Skeletal muscle satellite cell (primary cell): ENCODE results near the gene SPATA9.

ENCODE experiments used
- H3K27me3 ChIP-seq: 2 replicates; pipeline ENCODE4 v1.7.0; 2013; ENCODE audit warnings: low read length; ENCODE audit not compliant: control insufficient read depth, insufficient read depth
- H3K36me3 ChIP-seq: 2 replicates; pipeline ENCODE4 v1.7.0; 2013; ENCODE audit warnings: mild to moderate bottlenecking, control low read depth, low read length; ENCODE audit not compliant: insufficient read depth
- H3K4me1 ChIP-seq: 2 replicates; pipeline ENCODE4 v1.7.0; 2013; ENCODE audit warnings: low read length; ENCODE audit not compliant: control insufficient read depth, insufficient read depth
- H3K4me2 ChIP-seq: 2 replicates; pipeline ENCODE4 v1.7.0; 2013; ENCODE audit warnings: mild to moderate bottlenecking, low read length
- H3K4me3 ChIP-seq: 2 replicates; pipeline ENCODE4 v1.7.0; 2013; ENCODE audit warnings: low read length
- H3K9ac ChIP-seq: 2 replicates; pipeline ENCODE4 v1.7.0; 2013; ENCODE audit warnings: mild to moderate bottlenecking, low read depth, low read length, moderate library complexity
- H3K9me3 ChIP-seq: replicated peaks from 2 replicates; pipeline ENCODE4 v1.7.0; 2013; ENCODE audit warnings: mild to moderate bottlenecking, control low read depth, low read length

Gene SPATA9

DNA sequence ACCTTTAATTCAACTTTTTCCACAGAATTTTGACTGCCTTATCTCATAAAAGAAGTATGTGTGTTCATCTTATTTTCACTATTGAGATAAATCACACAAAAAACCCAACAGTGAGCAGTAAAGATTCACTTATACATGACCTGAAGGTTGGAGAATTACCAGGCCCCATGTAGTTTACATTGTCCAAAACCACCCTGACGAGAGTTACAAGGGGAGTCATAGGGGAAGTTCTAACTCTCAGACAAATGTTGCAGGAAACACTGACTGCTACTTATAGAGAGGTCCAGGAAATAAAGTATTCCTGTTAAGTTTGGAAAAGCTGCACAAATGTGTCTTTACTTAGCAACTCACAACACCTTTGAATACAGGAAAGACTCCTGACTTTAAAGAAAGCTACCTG is 14.1 kb downstream of the SPATA9 start:
- Histone ChIP-seq H3K9ac (no peak overlapping the region), H3K4me1 (peaks cover 32% of the 10 kb centered on the region), H3K9me3 (no peaks in the 10 kb centered on the region), H3K4me3 (no peak overlapping the region), H3K36me3 (no peaks in the 10 kb centered on the region), H3K4me2 (no peak overlapping the region), H3K27me3 (no peaks in the 10 kb centered on the region)

- H3K4me1 ChIP-seq, result peaks cover 32% of the 10 kb centered on the region
- H3K4me3 ChIP-seq, result no peak overlapping the region
- no peaks in the 10 kb centered on the region for H3K36me3 ChIP-seq
- H3K9me3 ChIP-seq, result no peaks in the 10 kb centered on the region
- H3K4me2 ChIP-seq, result peak overlapping the region; percentile 26
- H3K9ac ChIP-seq, result no peak overlapping the region
- H3K27me3 ChIP-seq, result no peaks in the 10 kb centered on the region
Measured at GRCh38 chr5:95668216-95668615, 14.6 kb downstream of the SPATA9 start.

DNA sequence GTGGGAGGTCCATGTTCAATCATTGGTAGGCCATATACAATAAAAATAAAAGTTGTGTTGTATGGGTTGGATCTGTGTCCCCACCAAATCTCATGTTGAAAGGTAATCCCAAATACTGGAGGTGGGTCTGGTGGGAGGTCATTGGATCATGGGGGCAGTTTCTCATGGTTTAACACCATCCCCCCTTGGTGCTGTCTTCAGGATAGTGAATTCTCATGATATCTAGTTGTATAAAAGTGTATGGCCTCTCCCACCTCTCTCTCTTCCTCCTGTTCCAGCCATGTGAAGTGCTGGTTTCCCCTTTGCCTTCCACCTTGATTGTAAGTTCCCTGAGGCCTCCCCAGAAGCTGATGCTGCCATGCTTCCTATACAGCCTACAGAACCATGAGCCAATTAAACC is 15.1 kb downstream of the SPATA9 start:
- H3K4me3 ChIP-seq, result no peak overlapping the region
- no peaks in the 10 kb centered on the region for H3K9me3 ChIP-seq
- no peaks in the 10 kb centered on the region for H3K36me3 ChIP-seq
- peaks cover 32% of the 10 kb centered on the region for H3K4me1 ChIP-seq
- no peak overlapping the region for H3K9ac ChIP-seq
- H3K4me2 ChIP-seq, result no peak overlapping the region
- no peaks in the 10 kb centered on the region for H3K27me3 ChIP-seq

DNA sequence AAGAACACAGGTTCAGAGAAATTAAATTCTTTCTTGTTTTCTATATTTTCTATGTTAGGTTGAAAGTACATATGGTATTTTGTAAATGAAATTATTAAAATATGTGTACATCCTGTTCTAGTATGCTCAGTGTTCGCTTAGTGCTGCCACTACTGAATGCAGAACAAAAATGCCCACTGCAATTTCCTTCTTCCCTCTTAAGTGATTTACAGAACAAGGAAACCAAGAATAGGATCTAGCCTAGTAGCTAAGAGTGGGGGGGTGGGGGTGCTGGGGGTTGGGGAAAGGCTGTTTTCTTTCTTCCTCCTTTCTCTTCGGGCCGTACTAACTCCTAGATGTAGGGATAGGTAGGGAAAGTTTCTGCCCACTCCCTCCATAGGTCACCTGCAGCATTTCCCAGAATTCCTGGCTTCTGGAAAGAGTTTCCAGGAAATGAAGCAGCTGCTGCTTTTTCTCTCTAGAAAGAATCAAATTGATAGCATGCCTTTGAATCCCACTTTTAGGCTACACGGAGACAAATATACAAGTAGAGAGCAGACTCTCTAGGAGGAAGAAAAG is 15.7 kb downstream of the SPATA9 start:
- H3K9me3 ChIP-seq, result no peaks in the 10 kb centered on the region
- no peaks in the 10 kb centered on the region for H3K36me3 ChIP-seq
- H3K4me3 ChIP-seq, result no peak overlapping the region
- no peaks in the 10 kb centered on the region for H3K27me3 ChIP-seq
- H3K4me2 ChIP-seq, result no peak overlapping the region
- H3K4me1 ChIP-seq, result peaks cover 32% of the 10 kb centered on the region
- no peak overlapping the region for H3K9ac ChIP-seq

DNA sequence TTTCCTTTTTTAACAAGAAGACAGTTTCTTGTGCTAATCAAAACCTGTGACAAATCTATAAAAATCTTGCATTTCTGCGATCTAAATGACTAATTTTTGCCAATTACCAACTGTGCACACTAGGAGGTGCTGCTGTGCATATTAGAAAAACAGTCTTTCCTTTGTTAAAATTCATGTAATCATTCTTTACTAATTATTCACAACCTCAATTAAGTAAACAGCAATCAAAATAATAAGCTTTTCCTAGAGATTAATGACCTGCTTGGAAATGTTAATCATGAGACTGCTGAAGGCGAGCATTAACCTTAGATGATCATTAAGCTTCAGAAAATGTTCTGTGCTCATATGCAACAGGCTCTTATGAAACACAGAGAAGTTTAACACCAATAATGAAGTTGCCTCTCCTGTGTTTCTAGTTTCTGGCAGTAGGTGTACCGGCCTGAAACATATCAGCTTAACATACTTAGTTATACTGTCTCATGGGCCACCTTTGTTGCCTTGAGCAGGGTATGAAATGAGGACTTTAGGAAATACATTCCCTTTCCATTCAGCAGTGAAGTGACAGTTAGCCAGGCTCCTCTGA is 18.5 kb downstream of the SPATA9 start:
- no peaks in the 10 kb centered on the region for H3K36me3 ChIP-seq
- no peaks in the 10 kb centered on the region for H3K9me3 ChIP-seq
- H3K4me3 ChIP-seq, result no peak overlapping the region
- peak overlapping the region; percentile 7 for H3K9ac ChIP-seq
- H3K27me3 ChIP-seq, result no peaks in the 10 kb centered on the region
- H3K4me2 ChIP-seq, result no peak overlapping the region
- peaks cover 19% of the 10 kb centered on the region for H3K4me1 ChIP-seq

DNA sequence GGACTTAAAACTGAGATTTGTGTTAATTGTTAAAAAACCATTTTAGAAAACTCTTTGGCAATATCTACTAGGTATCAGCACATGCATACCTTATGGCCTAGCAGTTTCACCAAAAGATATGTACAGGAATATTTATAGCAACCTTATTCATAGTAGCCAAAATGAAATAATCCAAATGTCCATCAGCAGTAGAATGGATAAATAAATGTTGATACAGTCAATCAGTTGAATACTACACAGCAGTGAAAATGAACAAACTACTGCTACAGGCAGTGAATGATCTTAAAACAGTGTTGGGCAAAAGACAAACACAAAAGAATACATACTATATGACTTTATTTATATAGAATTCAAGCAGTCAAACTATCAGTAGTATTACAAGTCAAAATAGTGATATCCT is 19.8 kb downstream of the SPATA9 start:
- Histone ChIP-seq H3K9ac (no peak overlapping the region), H3K4me1 (peaks cover 7% of the 10 kb centered on the region), H3K4me2 (no peak overlapping the region), H3K27me3 (no peaks in the 10 kb centered on the region), H3K9me3 (no peaks in the 10 kb centered on the region), H3K4me3 (no peak overlapping the region), H3K36me3 (no peaks in the 10 kb centered on the region)

GRCh38 chr5:95660060-95660459 is 22.7 kb downstream of the SPATA9 start:
- H3K9me3 ChIP-seq, result no peaks in the 10 kb centered on the region
- H3K9ac ChIP-seq, result no peak overlapping the region
- H3K4me2 ChIP-seq, result no peak overlapping the region
- H3K4me1 ChIP-seq, result peaks cover 4% of the 10 kb centered on the region
- H3K27me3 ChIP-seq, result no peaks in the 10 kb centered on the region
- H3K4me3 ChIP-seq, result no peak overlapping the region
- H3K36me3 ChIP-seq, result no peaks in the 10 kb centered on the region

DNA sequence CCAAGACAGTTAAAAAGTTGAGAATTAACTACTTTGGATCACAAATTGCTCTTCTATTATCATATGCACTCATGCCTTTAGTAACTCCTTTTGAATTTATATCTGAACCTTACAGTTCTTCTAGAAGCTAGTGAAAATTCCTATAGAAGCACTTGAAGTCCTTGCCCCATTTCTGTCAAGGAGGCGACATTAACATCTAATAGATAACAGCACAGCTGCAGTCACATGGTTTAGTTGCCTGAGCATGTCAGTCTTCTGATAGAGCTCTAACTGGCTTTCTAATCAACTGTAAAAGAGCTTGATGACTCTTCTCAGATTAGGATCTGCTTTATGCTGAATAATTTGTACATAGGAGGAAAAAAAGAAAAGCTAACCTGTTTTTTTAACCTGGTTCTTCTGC is 27.2 kb downstream of the SPATA9 start:
- Histone ChIP-seq H3K4me2 (no peak overlapping the region), H3K27me3 (no peaks in the 10 kb centered on the region), H3K9me3 (no peaks in the 10 kb centered on the region), H3K4me3 (no peak overlapping the region), H3K36me3 (no peaks in the 10 kb centered on the region), H3K9ac (no peak overlapping the region), H3K4me1 (no peaks in the 10 kb centered on the region)

DNA sequence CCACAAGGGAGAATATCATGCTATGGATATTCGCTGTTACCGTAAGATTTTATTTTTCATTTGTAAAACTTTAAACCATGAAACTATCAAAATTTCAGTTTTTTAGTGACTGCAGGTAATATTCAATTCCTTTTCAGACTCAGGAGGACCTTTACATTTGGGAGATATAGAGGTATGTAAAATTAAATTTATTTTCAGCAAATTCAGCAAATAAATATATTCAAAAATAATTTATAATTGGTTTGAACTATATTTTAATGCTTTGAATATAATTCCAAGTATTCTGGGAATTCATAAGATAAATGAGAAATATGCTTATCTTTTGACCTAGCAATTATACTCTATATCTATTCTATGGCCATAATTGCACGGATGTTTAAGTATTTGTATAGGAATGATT is 28.6 kb downstream of the SPATA9 start:
- no peaks in the 10 kb centered on the region for H3K27me3 ChIP-seq
- H3K36me3 ChIP-seq, result no peaks in the 10 kb centered on the region
- H3K4me2 ChIP-seq, result no peak overlapping the region
- H3K9ac ChIP-seq, result no peak overlapping the region
- no peak overlapping the region for H3K4me3 ChIP-seq
- H3K9me3 ChIP-seq, result no peaks in the 10 kb centered on the region
- no peaks in the 10 kb centered on the region for H3K4me1 ChIP-seq

GRCh38 chr5:95652849-95653248 is 29.9 kb downstream of the SPATA9 start:
- Histone ChIP-seq H3K27me3 (no peaks in the 10 kb centered on the region), H3K4me2 (no peak overlapping the region), H3K9ac (no peak overlapping the region), H3K4me3 (no peak overlapping the region), H3K9me3 (no peaks in the 10 kb centered on the region), H3K4me1 (peaks cover under 1% of the 10 kb centered on the region), H3K36me3 (no peaks in the 10 kb centered on the region)

- Histone ChIP-seq H3K9ac (no peak overlapping the region), H3K27me3 (no peaks in the 10 kb centered on the region), H3K36me3 (no peaks in the 10 kb centered on the region), H3K9me3 (no peaks in the 10 kb centered on the region), H3K4me3 (no peak overlapping the region), H3K4me1 (peaks cover 12% of the 10 kb centered on the region), H3K4me2 (no peak overlapping the region)
Measured at GRCh38 chr5:95649842-95650620, 32.8 kb downstream of the SPATA9 start.

DNA sequence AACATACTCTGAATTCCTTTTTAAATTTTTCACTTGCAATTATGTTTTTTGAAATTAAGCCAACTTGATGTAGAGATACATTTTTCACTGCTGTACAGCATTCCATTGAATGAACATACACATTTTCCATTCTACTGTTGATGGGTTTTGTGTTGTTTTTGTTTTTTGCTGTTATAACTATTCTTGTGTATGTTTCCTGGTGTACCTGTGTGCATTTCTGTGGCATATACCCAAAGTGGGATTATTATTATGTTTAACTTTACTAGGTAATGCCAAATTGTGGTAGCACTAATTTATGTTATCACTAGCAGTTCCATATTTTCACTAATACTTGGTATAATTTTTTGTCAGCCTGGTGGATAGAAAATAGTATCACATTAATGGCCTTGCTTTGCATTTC is 33.5 kb downstream of the SPATA9 start:
- H3K9me3 ChIP-seq, result no peaks in the 10 kb centered on the region
- no peak overlapping the region for H3K9ac ChIP-seq
- H3K4me1 ChIP-seq, result peaks cover 12% of the 10 kb centered on the region
- H3K27me3 ChIP-seq, result no peaks in the 10 kb centered on the region
- no peaks in the 10 kb centered on the region for H3K36me3 ChIP-seq
- H3K4me2 ChIP-seq, result no peak overlapping the region
- H3K4me3 ChIP-seq, result no peak overlapping the region
